HL-60/S4 (cell line): ENCODE measurements around the gene CTNNA3.

Experiments
- in situ Hi-C: fragments of 300-500 bp; cut with MboI; formaldehyde crosslinking; loops from 2 replicates; pipeline ENCODE4 v1.14.3; 2022; ENCODE audit warnings: low sequenced_read_pairs

Gene CTNNA3

DNA sequence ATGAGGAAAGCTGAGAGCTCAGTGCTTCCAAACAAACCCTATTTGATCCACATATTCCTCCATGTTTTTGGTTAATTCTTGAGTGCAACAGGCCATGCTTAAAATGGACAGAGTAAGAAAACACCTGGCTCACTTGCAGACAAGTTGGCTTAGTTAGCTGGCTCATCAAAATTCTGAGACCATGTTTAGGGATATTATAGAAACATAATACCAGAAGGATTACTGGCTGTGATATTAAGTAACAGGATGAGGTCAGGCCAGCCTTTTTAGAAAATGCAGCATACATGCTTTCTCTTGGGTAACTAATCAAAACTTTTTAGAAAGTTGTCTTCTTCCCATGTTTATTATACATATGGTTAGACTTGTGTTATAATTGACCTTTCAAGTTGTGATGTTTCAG is 1637.4 kb downstream of the CTNNA3 start:
- in situ Hi-C loops, result no loop called here

DNA sequence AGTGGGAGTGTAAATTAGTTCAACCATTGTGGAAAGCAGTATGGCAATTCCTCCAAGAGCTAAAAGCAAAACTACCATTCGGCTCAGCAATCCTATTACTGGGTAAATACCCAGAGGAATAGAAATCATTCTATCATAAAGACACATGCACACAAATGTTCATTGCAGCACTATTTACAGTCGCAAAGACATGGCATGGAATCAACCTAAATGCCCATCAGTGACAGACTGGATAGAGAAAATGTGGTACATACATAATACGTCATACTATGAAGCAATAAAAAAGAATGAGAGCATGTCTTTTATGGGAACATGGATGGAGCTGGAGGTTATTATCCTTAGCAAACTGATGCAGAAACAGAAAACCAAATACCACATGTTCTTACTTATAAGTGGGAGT is 1646.7 kb downstream of the CTNNA3 start:
- in situ Hi-C loops, result no loop called here

DNA sequence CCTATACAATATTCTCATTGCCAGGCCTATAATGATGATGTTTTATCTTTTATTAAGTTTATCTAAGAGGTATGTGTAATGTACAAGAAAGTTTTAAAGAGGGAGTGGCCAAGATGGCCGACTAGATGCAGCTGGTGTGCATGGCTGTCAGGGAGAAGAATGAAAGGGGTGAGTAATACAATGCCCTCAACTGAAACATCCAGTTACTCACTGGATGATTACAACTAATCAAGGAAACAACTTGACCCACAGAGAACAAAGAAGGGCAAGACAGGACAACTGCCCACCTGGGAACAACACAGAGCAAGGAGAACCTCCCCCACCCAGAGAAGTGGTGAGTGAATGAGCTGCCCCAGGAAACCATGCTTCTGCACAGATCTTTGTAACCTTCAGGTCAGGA is 1650.1 kb downstream of the CTNNA3 start:
- in situ Hi-C loops, result no loop called here

DNA sequence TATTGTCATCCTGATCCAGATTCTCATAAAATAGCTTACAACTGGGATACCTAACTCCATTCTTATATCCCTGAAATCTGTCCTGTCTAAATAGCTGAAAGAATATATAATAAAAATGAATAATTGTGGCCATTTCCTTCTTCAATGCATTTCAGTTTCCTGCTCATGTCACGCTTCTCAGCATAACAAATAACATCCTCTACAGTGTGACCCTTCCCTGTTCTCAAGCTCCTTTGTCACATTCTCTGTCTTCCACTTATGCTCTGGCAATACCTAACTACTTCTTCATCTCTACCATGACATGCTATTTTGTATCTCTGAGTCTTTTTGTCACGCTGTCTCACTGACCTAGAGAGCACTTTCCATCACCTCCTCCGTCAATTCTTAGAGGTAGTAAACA is 1654.2 kb downstream of the CTNNA3 start:
- in situ Hi-C loops, result no loop called here

DNA sequence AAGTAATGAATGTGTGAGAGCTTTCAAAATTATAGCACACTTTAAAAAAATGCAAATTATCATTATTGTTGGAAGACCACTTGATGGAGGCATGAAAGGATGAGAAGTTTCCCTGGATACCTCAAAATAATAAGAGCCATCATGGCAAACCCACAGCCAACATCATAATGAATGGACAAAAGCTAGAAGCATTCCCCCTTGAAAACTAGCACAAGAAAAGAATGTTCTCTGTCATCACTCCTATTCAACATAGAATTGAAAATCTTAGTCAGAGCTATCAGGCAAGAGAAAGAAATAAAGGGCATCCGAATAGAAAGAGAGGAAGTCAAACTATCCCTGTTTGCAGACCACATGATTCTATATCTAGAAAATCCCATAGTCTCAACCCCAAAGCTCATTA is 1657.4 kb downstream of the CTNNA3 start:
- in situ Hi-C loops, result no loop called here

DNA sequence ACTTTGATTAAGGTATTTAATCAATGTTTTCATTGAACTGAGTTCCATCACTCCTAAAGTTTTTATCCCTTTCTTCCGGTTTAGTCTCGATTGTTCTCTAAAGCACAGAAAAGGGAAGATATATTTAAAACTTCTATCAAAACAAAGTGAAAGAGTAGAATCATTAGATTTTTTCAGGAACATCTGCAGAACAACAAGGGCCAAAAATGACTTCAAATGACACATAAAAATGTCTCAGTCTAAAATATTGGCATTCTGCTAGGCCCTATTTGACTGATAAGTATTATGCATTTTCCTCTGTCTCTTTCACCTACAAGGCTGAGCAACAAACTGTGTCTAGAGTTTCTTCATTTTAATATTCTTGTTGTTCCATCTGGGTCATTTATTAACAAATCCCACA is 1669.7 kb downstream of the CTNNA3 start:
- in situ Hi-C loops, result no loop called here

DNA sequence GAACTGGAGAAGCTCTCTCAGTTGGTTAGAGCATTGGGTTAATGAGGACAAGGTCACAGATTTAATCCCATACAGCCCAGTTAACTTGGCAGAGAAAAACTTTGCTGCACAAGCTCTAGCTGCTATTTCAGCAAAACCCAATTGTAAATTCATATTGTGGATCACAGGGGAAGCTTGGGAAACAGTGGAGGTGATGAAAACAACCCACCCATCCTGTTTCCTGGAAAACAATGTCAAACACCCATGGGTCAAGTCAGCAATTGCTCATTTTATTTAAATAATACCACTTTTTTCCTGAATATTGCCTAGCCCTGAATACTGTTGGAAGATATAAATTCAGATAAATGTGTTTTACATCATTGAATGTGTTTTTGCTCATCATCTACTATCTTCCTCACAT is 1670.8 kb downstream of the CTNNA3 start:
- in situ Hi-C loops, result no loop called here

DNA sequence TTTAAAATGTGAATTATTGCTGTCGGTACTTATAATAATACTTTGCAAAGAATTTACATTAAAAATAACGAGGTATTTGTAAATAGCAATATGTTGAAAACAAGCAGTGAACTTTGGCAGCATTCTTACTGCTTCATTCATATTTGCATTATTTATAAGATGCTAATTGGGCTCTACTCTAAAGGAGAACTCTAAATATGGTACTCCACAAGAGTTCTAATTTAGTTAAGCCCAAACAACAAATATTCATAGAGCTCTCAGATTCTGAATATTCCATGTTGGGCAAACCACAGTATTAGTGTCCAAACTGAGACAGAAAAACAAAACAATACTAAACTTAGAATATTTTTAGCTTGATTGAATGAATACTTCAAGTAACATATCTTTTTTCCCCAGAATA is 1674.6 kb downstream of the CTNNA3 start:
- in situ Hi-C loops, result no loop called here

DNA sequence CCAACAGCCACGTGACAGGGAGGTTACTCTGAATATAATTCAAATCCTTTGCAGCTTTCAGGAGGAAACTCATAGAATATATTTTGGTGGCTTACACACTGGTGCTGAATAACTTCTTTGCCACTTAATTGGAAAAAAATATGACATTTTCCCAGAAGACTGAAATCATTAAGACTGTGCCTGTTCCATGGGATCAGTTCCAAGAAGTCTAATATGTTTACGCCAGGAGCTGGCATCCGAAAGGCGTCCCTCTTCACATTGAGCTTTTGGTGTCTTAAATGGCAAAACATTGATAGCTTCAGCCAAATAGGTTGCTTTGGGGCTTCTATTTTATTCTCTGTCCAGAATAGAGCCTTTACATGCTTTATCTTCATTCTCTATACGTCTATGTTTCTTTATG is 1687.8 kb downstream of the CTNNA3 start:
- in situ Hi-C loops, result no loop called here

DNA sequence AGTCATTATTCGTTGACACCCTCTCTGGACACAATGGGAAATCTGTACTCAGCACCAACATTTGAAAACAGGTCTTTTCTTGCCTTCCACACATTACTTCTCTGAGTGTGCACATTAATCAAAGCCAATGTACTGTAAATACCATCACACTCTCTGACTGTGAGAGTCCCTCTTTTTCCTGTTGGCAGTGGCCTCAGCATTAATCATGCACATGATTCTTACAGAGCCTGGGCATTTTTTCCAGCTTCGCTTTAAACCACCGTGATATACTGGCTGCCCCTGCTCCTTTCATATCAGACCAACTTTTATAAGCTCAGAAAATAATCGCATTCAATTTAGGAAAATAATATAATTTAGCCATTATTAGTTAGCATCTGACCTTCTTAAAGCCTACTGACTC is 1689.6 kb downstream of the CTNNA3 start:
- in situ Hi-C loops, result no loop called here

DNA sequence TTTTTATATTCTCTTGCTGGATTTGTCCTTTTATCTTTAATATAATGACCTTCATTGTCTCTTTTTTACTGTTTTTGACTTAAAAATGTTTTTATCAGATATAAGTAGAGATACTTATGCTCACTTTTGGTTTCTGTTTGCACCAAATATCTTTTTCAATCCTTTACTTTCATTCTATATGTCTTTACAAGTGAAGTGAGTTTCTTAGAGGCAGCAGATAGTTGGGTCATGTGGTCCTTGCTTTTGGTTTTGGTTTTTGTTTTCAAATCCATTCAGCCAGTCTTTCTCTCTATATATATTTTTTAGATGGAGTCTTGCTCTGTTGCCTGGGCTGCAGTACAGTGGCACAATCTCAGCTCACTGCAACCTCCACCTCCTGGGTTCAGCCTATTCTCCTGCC is 1702.5 kb downstream of the CTNNA3 start:
- in situ Hi-C loops, result no loop called here

DNA sequence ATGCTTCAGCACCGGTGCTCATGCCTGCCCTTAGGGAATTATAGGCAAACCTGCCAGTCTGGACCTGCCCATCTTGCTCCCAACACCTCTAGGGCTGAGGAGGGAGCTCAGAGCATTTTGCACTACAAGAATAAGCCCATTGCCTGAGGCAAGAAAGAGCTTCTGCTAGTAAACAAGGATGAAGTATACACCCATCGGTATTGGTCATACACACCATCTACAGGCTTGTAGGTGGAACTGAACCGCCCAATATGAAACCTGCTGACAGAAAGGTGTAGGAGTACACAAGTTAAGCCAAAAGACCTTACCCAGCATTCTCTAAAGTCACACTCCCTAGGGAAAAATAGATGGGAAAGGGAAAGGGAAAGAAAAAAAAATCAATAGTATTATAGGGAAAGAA is 1727.1 kb downstream of the CTNNA3 start:
- in situ Hi-C loops, result no loop called here

DNA sequence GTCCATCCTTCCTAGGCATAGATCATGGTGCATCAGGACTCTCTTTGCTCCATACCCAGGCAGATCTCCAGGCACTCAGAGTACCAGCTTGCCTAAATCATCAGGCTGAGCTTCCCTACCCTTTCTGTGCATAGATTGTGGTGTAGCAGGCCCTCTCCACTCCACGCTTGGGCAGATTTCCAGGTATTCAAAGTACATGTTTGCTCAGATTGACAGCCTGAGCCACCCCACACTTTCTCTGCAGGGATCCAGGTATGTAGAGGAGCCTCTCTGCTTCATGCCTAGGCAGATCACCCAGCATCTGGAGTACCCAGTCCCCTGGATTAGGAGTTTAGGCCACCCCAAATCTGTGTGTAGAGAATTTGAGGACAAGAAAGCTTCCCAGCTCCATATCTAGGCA is 1727.6 kb downstream of the CTNNA3 start:
- in situ Hi-C loops, result no loop called here

DNA sequence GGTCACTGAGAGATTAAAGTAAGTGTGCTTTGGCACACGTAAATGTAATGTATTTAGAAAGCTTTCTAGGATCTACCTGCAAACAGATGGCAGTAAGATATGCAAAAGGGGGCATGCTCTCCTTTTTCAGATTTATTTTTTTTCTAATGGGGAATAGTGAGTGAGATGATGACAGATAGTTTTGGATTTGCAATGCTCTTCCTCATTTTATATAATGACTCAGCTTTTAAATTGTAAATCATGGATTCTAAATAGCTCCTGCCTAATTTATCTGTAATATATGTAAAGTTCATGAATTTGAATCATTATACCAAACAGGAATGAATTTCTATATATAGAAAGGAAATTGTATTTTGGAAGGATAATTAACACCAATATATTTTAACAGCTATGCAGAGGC is 1731.8 kb downstream of the CTNNA3 start:
- in situ Hi-C loops, result no loop called here

DNA sequence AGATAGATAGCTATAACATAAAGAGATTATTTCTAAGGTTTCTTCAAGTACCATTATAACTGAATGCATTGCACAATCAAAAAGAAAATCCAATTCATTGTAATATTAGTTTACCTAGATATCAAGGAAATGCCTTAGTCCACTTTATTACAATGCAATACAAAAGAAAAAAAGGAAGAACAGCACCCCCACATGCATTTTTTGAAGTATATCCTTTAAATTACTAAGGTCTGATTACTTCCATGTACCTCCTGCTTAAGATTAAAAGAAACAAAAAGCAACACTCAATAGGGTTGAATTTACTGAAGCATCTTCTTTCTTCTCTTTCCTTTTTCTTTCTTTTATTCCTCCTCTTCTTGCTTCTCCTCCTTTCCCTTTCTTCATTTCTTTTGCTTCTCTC is 1743.9 kb downstream of the CTNNA3 start:
- in situ Hi-C loops, result no loop called here

DNA sequence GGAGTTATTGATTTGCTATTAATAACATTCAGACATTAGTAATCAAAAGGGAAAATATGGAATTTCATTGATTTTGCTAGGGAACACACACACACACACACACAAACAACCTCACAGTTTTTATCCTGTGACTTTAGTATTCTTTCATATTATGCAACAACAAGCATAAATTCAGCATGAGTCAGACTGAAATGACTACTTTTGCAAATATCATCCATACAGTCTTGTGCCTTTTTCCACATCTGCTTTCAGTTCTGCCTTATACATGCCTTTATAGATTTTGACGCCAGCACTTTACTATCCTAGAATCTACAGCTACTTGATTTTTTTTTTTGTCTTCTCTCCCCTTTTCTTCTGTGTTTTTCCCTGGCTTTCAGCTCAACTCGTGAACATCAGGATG is 1745.9 kb downstream of the CTNNA3 start:
- in situ Hi-C loops, result no loop called here

DNA sequence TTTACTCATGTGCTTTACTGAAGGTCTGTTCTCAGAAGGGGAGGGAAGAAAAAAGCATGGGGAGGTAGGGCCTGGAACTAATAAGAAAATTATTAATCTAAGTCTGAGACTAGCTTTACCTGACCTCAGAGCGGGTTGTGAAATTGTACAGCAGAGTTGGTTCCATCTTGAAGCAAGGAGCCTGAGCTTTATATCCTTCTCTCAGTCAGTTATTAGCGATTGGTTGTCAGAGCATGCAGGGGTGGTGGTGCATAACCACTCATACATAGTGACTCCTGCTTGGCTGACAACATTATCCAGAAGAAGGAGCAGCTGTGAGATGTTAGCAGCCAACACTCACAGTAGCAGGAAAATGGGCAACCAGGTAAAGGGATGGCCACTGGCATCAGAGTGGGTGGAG is 1746.5 kb downstream of the CTNNA3 start:
- in situ Hi-C loops, result no loop called here

DNA sequence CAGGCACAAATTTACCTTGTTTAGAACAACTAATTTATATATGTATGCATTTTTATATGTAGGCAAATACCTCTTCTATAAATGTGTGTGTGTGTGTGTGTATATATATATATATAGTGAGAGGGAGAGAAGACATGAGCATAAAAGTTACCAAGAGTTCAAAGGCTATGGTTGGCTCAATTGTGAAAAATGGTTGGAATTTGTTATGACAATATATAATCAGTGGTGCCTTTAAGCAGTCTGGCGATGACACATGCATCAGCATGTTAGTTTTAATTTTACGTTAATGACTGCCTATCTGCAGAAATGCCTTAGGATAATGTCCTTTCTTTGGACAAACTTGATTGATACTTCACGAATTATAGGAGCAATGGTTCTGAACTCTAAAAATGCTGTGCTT is 1750.9 kb downstream of the CTNNA3 start:
- in situ Hi-C loops, result no loop called here

DNA sequence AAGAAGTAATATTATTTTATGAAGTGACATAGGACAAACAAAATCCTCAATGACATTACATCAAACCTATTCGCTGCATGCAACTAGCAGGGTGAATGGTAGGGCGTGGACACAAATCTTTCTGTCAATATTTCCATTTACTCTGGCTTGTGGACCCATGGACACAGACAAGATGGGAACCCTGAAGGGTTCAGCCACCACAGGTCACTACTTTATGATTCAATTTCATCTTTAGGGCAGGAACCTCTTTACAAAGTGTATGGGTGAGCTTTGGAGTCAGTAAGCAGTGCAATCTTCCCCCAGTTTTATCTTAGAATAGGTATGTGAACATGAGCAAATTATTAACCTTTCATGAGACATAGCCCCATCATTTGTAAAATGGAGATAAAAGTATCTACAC is 1752.5 kb downstream of the CTNNA3 start:
- in situ Hi-C loops, result no loop called here

DNA sequence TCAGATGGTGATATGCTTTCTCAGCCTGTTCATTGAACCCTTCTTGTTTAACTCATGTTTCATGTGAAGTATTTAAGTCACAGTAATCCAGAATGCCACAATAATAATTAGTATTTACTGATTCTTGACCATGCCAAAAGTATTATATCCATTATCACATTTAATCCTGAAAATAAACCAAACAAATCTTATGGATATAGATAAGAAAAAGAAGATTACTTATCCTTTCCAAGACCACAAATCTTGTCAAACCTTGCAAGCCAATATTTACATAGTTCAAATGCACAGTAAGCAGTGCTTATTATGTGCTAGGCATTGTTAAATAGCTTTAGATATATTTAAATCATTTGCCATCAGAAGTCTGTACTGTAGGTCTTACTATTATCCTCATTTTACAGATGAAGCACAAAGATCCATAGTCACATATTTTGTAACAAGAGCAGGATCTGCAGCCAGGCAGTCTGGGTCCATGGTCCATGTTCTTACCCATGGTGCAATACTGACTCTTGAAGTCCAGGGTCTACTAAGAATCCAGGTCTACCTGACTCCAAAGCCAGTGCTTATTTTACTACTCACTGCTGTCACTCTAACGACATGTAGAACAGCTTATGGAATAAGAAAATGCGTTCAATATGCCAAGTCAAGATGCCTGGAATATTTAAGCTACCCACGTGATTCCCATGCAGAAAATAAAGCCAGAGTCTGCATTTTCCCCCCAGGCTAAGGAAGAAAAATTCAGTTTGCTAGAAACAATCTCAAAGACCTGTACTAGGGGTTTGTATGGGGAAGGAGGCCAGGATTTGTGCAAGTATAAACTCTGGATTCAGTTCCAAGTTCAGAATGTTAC is 1755.0 kb downstream of the CTNNA3 start:
- in situ Hi-C loops, result no loop called here

DNA sequence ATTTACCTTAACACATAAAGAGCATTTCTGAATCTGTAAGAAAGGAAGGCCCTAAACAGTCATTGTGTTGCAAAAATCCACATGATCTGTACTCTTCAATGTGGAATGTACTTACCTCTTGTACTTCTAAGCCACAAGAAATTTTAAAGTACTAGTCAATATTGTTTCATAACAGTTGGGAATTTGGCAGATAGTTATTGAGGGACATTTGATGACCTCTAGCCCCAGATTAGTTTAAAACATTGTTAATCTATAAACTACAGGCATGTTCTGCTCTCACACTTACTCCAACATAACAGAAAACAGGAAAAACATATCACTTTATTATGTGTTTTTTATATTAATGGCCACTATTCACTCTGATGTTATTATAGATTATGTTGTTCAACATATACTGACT is 1755.9 kb downstream of the CTNNA3 start:
- in situ Hi-C loops, result no loop called here

DNA sequence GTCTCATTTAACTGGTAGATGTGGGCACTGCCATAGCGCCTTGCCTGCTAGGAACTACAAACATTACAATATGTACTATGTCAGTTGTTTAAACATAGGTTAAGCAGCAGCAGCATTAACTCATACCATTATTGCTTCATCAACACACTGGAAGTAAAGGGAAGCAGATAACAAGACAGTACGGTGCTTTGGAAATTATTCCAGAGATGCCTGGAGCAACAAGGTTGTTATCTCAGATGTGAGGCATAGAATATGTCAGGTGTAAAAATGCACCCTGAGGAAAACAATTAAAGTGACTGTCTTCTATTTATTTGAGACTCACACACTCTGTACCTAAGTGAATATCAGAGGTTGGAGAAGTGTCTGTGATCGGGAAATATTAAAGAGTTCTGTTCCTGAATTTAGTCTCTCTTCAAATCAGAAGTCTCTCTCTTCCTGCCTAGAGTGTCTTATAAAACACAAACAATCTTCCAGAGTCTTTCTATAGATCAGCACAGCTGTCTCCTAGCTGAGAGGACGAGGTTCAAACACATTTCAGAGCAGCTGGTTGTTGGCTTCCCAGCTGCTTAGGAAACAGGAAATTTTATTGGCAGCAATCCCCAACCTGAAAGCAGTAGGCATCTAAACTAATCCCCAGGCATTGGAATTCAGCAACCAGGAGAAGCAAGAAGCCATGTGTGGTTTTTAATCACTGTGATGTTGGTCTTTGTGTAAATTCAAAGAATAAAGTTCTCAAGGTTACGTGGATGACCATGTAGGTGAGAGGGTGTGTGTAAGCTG is 1764.5 kb downstream of the CTNNA3 start:
- in situ Hi-C loops, result no loop called here
